Cardiac fibroblast (primary cell): Measurements from ENCODE around the gene ENGASE.

ENCODE experiments used
- DNase-seq, 2 donors: peaks; one replicate each; pipeline versions ENCODE4 v3.0.0 to v3.0.0-alpha.2; 2010; ENCODE audit warnings: low read depth in 2 of 2
- H3K4me3 ChIP-seq, 2 donors: replicated peaks in 1 of 2; 1 replicate in 1 of 2; 2 replicates in 1 of 2; pipeline ENCODE4 v1.5.1; 2011; ENCODE audit warnings: low read depth in 2 of 2, low read length in 2 of 2, mild to moderate bottlenecking in 2 of 2, moderate library complexity in 1 of 2
- CTCF ChIP-seq: IDR thresholded peaks from one replicate; pipeline ENCODE4 v1.5.1; 2011; ENCODE audit warnings: low read depth, mild to moderate bottlenecking, low read length, inconsistent platforms

The ENGASE gene

GRCh38 chr17:79131274-79131635, 56.6 kb downstream of the ENGASE start:
- no peak for TF ChIP-seq CTCF
- no peak for DNase-seq
- no peak overlapping the region for H3K4me3 ChIP-seq

- no peak for TF ChIP-seq CTCF
- DNase-seq = no peak
Measured at GRCh38 chr17:79131701-79132100, 57.1 kb downstream of the ENGASE start.

GRCh38 chr17:79132271-79133064, 57.8 kb downstream of the ENGASE start:
- no peak overlapping the region for H3K4me3 ChIP-seq
- no peak for TF ChIP-seq CTCF
- DNase-seq = no peak

More at GRCh38 chr17:79131701-79132100, 57.1 kb downstream of the ENGASE start:
- H3K4me3 ChIP-seq = no peak overlapping the region

- no peak overlapping the region for H3K4me3 ChIP-seq
- DNase-seq = no peak
- no peak for TF ChIP-seq CTCF
Measured at GRCh38 chr17:79133214-79133613, 58.6 kb downstream of the ENGASE start.

GRCh38 chr17:79133985-79134384, 59.4 kb downstream of the ENGASE start:
- TF ChIP-seq CTCF = no peak
- H3K4me3 ChIP-seq = no peak overlapping the region
- DNase-seq = no peak

- no peak for DNase-seq
- no peak overlapping the region for H3K4me3 ChIP-seq
- no peak for TF ChIP-seq CTCF
Measured at GRCh38 chr17:79135011-79135410, 60.4 kb downstream of the ENGASE start.
